Measurements from ENCODE around the gene SATB1.

SATB1 gene

GRCh38 chr3:18396428-18396827 lies 28.7 kb downstream of the SATB1 start:
- H3K4me1 ChIP-seq (ENCODE audit: control insufficient read depth, insufficient read depth, low read length) = no peaks in the 10 kb centered on the region
- H3K4me2 ChIP-seq (ENCODE audit: low read length) = no peak overlapping the region
- no peak overlapping the region for H3K9ac ChIP-seq (ENCODE audit: low read depth, low read length)
- no peaks in the 10 kb centered on the region for H3K36me3 ChIP-seq (ENCODE audit: insufficient read depth, low read length)
- no peaks in the 10 kb centered on the region for H3K9me3 ChIP-seq (replicated peaks; ENCODE audit: low read length)
- no peaks in the 10 kb centered on the region for H3K27me3 ChIP-seq (ENCODE audit: control insufficient read depth, insufficient read depth, low read length)
- H3K4me3 ChIP-seq (ENCODE audit: low read length) = no peak overlapping the region

- no peaks in the 10 kb centered on the region for H3K27me3 ChIP-seq (ENCODE audit: control insufficient read depth, insufficient read depth, low read length)
- no peaks in the 10 kb centered on the region for H3K4me1 ChIP-seq (ENCODE audit: control insufficient read depth, insufficient read depth, low read length)
- no peaks in the 10 kb centered on the region for H3K36me3 ChIP-seq (ENCODE audit: insufficient read depth, low read length)
- no peaks in the 10 kb centered on the region for H3K9me3 ChIP-seq (replicated peaks; ENCODE audit: low read length)
- no peak overlapping the region for H3K9ac ChIP-seq (ENCODE audit: low read depth, low read length)
- no peak overlapping the region for H3K4me2 ChIP-seq (ENCODE audit: low read length)
- no peak overlapping the region for H3K4me3 ChIP-seq (ENCODE audit: low read length)
These were observed 30.6 kb downstream of the SATB1 start for GRCh38 chr3:18394384-18394995.

DNA sequence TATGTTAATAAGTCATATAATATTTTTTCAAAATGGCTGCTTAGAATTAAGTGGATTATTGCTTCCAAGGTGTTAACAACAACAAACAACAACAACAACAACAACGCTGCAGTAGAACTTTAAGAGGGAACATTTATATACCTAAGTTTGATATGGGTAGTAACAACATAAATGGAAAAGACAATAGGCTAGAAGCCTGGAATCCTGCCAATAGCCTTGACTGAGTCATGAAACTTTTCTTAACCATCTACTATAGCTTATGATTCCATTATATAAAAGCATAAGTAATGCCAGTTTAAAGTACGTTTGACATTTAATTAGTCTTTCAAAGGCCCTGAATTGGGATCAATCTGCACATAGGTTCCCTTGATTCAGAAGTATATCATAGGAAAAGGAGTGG lies 31.2 kb downstream of the SATB1 start:
- H3K4me3 ChIP-seq (ENCODE audit: low read length) = no peak overlapping the region
- H3K27me3 ChIP-seq (ENCODE audit: control insufficient read depth, insufficient read depth, low read length) = no peaks in the 10 kb centered on the region
- no peaks in the 10 kb centered on the region for H3K36me3 ChIP-seq (ENCODE audit: insufficient read depth, low read length)
- no peaks in the 10 kb centered on the region for H3K4me1 ChIP-seq (ENCODE audit: control insufficient read depth, insufficient read depth, low read length)
- H3K9me3 ChIP-seq (replicated peaks; ENCODE audit: low read length) = no peaks in the 10 kb centered on the region
- H3K4me2 ChIP-seq (ENCODE audit: low read length) = no peak overlapping the region
- no peak overlapping the region for H3K9ac ChIP-seq (ENCODE audit: low read depth, low read length)

DNA sequence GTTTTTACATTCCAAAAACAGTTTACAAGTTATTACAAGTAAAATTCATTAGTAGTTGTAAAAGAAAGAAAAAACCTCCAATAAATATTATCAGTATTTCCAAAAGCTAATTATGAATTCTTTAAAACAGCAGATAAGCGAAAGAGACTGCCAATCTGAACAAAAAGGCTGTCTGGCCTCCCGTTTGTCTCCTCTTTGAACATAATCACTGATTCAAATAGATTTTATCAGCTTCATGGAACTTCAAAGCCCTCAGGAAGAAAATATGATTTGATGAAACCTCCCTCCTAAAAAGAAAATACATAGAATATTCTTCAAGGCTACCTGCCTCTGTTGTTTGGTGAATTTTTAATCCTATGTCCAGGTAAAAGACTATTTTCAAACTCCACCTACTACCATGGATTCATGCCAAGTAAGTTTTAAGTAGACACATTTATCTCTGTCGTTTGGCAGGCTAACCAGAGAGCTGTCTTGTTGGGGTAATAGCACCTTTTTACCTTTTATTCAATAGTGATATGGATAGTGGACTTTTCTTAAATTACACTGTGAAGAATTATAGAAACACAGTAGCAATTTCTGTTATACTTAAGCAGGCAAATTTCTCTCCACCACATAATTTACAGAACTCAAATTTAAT lies 35.0 kb downstream of the SATB1 start:
- H3K4me1 ChIP-seq (ENCODE audit: control insufficient read depth, insufficient read depth, low read length) = no peaks in the 10 kb centered on the region
- no peak overlapping the region for H3K4me2 ChIP-seq (ENCODE audit: low read length)
- H3K9me3 ChIP-seq (replicated peaks; ENCODE audit: low read length) = no peaks in the 10 kb centered on the region
- H3K27me3 ChIP-seq (ENCODE audit: control insufficient read depth, insufficient read depth, low read length) = no peaks in the 10 kb centered on the region
- no peak overlapping the region for H3K4me3 ChIP-seq (ENCODE audit: low read length)
- no peaks in the 10 kb centered on the region for H3K36me3 ChIP-seq (ENCODE audit: insufficient read depth, low read length)
- no peak overlapping the region for H3K9ac ChIP-seq (ENCODE audit: low read depth, low read length)

DNA sequence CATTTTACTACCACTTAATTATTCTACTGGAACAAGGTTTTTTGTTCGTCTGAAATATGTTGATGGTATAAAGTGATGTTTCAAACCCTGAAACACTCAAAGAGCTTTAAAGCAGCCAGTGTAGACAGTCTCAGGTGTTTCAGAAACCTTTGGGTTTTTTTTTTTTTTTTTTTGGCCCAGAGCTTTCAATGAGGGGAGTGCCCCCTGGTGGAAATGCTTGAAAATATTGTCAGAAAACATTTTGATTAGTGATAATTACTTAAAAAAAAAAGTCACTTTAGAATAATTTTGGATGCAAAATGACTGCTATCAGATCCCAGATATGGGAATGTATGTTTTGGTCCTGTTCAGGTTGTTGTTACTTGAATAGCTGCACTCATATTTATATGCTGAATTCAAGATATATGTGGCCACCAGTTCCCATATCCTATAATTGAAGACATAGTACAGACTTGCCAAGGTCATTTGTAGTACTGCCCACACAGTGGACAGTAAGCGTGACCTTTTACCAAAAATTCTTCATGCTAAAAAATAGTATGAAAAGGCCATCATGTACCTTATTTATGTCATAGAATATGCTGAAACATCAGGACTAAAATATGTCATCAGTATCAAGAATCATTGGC lies 35.9 kb downstream of the SATB1 start:
- no peak overlapping the region for H3K9ac ChIP-seq (ENCODE audit: low read depth, low read length)
- no peaks in the 10 kb centered on the region for H3K4me1 ChIP-seq (ENCODE audit: control insufficient read depth, insufficient read depth, low read length)
- H3K27me3 ChIP-seq (ENCODE audit: control insufficient read depth, insufficient read depth, low read length) = no peaks in the 10 kb centered on the region
- no peak overlapping the region for H3K4me3 ChIP-seq (ENCODE audit: low read length)
- H3K36me3 ChIP-seq (ENCODE audit: insufficient read depth, low read length) = no peaks in the 10 kb centered on the region
- H3K9me3 ChIP-seq (replicated peaks; ENCODE audit: low read length) = no peaks in the 10 kb centered on the region
- no peak overlapping the region for H3K4me2 ChIP-seq (ENCODE audit: low read length)

- no peaks in the 10 kb centered on the region for H3K36me3 ChIP-seq (ENCODE audit: insufficient read depth, low read length)
- H3K27me3 ChIP-seq (ENCODE audit: control insufficient read depth, insufficient read depth, low read length) = no peaks in the 10 kb centered on the region
- no peak overlapping the region for H3K9ac ChIP-seq (ENCODE audit: low read depth, low read length)
- no peaks in the 10 kb centered on the region for H3K4me1 ChIP-seq (ENCODE audit: control insufficient read depth, insufficient read depth, low read length)
- H3K9me3 ChIP-seq (replicated peaks; ENCODE audit: low read length) = no peaks in the 10 kb centered on the region
- H3K4me3 ChIP-seq (ENCODE audit: low read length) = no peak overlapping the region
- no peak overlapping the region for H3K4me2 ChIP-seq (ENCODE audit: low read length)
These were observed 38.8 kb downstream of the SATB1 start for GRCh38 chr3:18386274-18386890.

DNA sequence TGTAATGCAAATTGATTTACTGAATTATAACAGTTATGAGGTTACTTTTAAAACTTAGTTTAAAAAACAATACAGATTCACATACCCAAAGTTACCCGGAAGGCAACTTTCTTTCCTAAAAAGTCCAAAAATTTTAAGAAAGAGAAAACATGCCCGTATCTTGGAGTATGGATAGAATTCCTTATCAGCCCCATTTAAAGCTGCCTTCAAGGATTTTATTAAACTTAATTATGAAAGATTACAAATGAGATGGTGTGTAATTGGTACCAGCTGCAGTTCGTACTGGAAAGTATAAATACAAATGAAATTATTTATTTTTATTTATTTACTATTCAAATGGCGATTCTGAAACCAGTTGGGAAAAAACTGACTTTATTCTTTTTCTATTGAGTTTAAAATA lies 39.4 kb downstream of the SATB1 start:
- Histone ChIP-seq H3K27me3 (ENCODE audit: control insufficient read depth, insufficient read depth, low read length) (no peaks in the 10 kb centered on the region), H3K9me3 (replicated peaks; ENCODE audit: low read length) (no peaks in the 10 kb centered on the region), H3K9ac (ENCODE audit: low read depth, low read length) (no peak overlapping the region), H3K36me3 (ENCODE audit: insufficient read depth, low read length) (no peaks in the 10 kb centered on the region), H3K4me1 (ENCODE audit: control insufficient read depth, insufficient read depth, low read length) (no peaks in the 10 kb centered on the region), H3K4me2 (ENCODE audit: low read length) (no peak overlapping the region), H3K4me3 (ENCODE audit: low read length) (no peak overlapping the region)

GRCh38 chr3:18382760-18383369 lies 42.3 kb downstream of the SATB1 start:
- Histone ChIP-seq H3K36me3 (ENCODE audit: insufficient read depth, low read length) (no peaks in the 10 kb centered on the region), H3K9ac (ENCODE audit: low read depth, low read length) (no peak overlapping the region), H3K4me1 (ENCODE audit: control insufficient read depth, insufficient read depth, low read length) (no peaks in the 10 kb centered on the region), H3K27me3 (ENCODE audit: control insufficient read depth, insufficient read depth, low read length) (no peaks in the 10 kb centered on the region), H3K4me3 (ENCODE audit: low read length) (no peak overlapping the region), H3K4me2 (ENCODE audit: low read length) (no peak overlapping the region), H3K9me3 (replicated peaks; ENCODE audit: low read length) (no peaks in the 10 kb centered on the region)

DNA sequence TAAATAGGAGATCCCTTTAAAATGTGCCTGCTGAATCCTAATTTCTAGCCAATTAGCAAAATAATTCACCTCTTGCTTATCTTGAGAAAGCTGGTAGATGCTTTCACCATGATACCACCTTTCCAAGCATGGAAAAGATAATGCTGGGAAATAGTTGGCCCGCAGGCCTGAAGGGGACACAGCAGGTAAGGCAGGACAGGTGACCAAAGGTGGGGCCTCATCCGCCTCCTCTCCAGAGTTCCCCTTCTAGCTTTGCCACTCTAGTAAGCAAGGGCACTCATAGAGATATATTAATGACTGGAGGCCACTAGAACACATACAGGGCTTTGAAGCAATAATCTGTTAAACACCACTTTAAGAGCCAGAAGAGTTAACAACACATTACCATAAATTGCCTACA lies 45.5 kb downstream of the SATB1 start:
- Histone ChIP-seq H3K27me3 (ENCODE audit: control insufficient read depth, insufficient read depth, low read length) (no peaks in the 10 kb centered on the region), H3K4me1 (ENCODE audit: control insufficient read depth, insufficient read depth, low read length) (no peaks in the 10 kb centered on the region), H3K36me3 (ENCODE audit: insufficient read depth, low read length) (no peaks in the 10 kb centered on the region)

GRCh38 chr3:18378218-18378617 lies 46.9 kb downstream of the SATB1 start:
- H3K4me1 ChIP-seq (ENCODE audit: control insufficient read depth, insufficient read depth, low read length) = no peaks in the 10 kb centered on the region
- no peak overlapping the region for H3K9ac ChIP-seq (ENCODE audit: low read depth, low read length)
- no peaks in the 10 kb centered on the region for H3K9me3 ChIP-seq (replicated peaks; ENCODE audit: low read length)
- no peak overlapping the region for H3K4me3 ChIP-seq (ENCODE audit: low read length)
- H3K4me2 ChIP-seq (ENCODE audit: low read length) = no peak overlapping the region
- no peaks in the 10 kb centered on the region for H3K36me3 ChIP-seq (ENCODE audit: insufficient read depth, low read length)
- no peaks in the 10 kb centered on the region for H3K27me3 ChIP-seq (ENCODE audit: control insufficient read depth, insufficient read depth, low read length)

More for the DNA sequence above, 45.5 kb downstream of the SATB1 start:
- no peak overlapping the region for H3K4me2 ChIP-seq (ENCODE audit: low read length)
- H3K4me3 ChIP-seq (ENCODE audit: low read length) = no peak overlapping the region
- H3K9me3 ChIP-seq (replicated peaks; ENCODE audit: low read length) = no peaks in the 10 kb centered on the region
- H3K9ac ChIP-seq (ENCODE audit: low read depth, low read length) = no peak overlapping the region

GRCh38 chr3:18376682-18377081 lies 48.5 kb downstream of the SATB1 start:
- Histone ChIP-seq H3K9ac (ENCODE audit: low read depth, low read length) (no peak overlapping the region), H3K4me3 (ENCODE audit: low read length) (no peak overlapping the region), H3K36me3 (ENCODE audit: insufficient read depth, low read length) (no peaks in the 10 kb centered on the region), H3K4me1 (ENCODE audit: control insufficient read depth, insufficient read depth, low read length) (no peaks in the 10 kb centered on the region), H3K4me2 (ENCODE audit: low read length) (no peak overlapping the region), H3K27me3 (ENCODE audit: control insufficient read depth, insufficient read depth, low read length) (no peaks in the 10 kb centered on the region), H3K9me3 (replicated peaks; ENCODE audit: low read length) (no peaks in the 10 kb centered on the region)

Data from skeletal muscle satellite cell (primary cell).